D721Med (cell line): ENCODE data around the gene C22orf42.

Experiments used
- DNase-seq: peaks from one replicate; pipeline ENCODE4 v3.0.0; 2011; ENCODE audit warnings: low spot score; ENCODE audit not compliant: insufficient read length
- FAIRE-seq: peaks from 2 replicates; lab custom pipeline; 2011; peaks lifted over from hg19 to GRCh38; lab: Jason Lieb, UNC
- CTCF ChIP-seq: IDR thresholded peaks from 2 replicates; pipeline ENCODE4 v1.5.1; 2012; ENCODE audit warnings: mild to moderate bottlenecking, control low read depth; ENCODE audit not compliant: insufficient read depth; ENCODE audit errors: missing control alignments

The C22orf42 gene

GRCh38 chr22:32130464-32130863 is 28.6 kb downstream of the C22orf42 start:
- no peak for DNase-seq
- no peak for TF ChIP-seq CTCF
- no peak for FAIRE-seq

DNA sequence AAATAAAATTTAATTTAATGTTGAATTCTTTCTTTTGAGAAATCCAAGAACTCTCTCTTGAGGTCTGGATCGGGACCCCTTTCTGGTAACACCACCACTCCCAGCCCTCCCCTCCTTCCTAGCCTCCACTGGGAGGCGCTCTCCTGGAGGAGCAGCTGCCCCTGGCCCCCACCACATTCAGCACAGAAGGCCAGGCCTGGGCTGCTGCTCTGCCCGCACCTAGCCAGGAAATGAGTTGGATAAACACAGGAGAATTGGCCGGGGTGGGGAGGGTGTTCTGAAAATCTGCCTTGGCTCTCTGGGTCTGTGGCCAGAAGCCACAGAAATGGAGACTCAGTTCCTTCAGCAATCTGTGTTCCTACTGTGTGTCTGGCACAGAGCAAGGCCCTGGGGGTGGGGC is 31.2 kb downstream of the C22orf42 start:
- TF ChIP-seq CTCF: no peak
- FAIRE-seq (no peak), DNase-seq (no peak)

DNA sequence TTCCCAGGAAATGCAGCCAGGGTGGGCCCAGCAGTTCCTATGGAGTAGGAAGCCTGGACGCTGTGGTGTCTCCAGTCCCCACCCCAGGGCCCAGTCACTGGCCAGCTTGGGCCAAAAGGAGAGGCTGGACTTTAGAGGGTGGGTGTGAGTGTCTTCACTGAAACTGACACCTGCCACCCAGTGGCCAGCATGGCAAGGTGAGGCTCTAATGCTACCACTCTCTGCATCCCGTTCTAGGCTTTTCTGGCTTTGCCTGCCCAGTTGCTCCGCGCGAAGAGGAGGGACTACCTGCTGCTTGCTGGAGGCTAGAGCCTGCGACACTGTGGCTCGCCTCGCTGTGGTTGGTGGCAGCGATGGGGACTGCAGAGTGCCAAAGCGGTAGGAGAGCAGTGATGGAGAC is 35.4 kb downstream of the C22orf42 start:
- no peak for TF ChIP-seq CTCF
- DNase-seq (no peak), FAIRE-seq (no peak)

DNA sequence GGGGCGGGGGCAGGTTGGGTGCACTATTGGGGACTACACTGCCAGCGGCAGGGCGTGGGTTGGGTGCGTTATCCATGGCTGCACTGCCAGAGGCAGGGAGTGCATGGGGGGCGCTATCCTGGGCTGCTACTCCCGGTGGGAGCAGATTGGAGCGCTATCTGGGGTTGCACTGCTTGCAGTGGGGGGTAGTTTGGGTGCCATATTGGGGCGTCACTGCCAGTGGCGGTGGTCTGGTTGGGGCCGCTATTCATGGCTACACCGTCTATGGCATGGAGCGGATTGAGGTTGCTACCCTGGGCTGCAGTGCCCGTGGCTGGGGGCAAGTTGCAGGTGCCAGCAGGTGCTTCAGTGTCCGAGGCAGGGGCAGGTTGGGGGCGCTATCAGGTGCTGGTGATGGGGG is 36.2 kb downstream of the C22orf42 start:
- no peak for DNase-seq
- TF ChIP-seq CTCF: no peak
- FAIRE-seq: no peak

GRCh38 chr22:32120603-32121002 is 38.5 kb downstream of the C22orf42 start:
- DNase-seq (no peak), FAIRE-seq (no peak)
- TF ChIP-seq CTCF: no peak

DNA sequence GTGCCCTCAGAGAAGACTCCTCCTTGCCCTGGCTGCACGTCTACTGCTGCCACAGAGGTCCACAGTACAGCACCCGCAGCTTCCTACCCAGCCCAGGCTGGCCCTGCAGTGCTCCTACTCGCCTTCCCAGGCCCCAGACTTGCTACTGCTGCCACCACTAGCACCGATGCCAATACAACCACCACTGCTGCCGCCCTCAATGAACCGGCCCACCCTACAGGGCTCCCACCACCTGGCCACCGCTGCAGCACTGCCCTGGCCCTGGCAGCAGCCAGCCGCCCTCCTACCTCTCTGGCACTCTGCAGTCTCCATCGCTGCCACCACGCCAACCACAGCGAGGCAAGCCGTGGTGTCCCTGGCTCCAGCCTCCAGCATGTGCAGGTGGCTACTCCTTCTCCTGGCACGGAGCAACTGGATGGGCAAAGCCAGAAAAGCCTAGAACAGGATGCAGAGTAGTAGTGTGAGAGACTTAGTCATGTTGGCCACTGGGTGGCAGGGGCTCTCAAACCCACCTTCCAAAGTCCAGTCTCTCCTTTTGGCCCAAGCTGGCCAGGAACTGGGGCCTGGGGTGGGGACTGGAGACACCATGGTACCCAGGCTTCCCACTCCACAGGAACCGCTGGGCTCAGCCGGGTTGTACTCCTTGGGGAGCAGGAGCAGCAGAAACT is 39.4 kb downstream of the C22orf42 start:
- DNase-seq (no peak), FAIRE-seq (no peak)
- no peak for TF ChIP-seq CTCF

- FAIRE-seq (no peak), DNase-seq (no peak)
- no peak for TF ChIP-seq CTCF
Observed at GRCh38 chr22:32112380-32112779, 46.7 kb downstream of the C22orf42 start.
